Gastrocnemius medialis (tissue), 4 donors: ENCODE data around the gene NOL4L. TPM values are rescaled to one million over a fixed set of nuclear protein-coding genes. Genes with fewer than 3 reads are reported as not detected.

Source experiments
- ATAC-seq, 2 donors: fragments of 150-250 bp; one replicate each; pipeline ENCODE4 v1.9.1; 2016
- DNase-seq, 2 donors: peaks; one replicate each; pipeline ENCODE4 v3.0.0-alpha.2; 2019
- H3K27ac ChIP-seq, 4 donors: fragments of 200-600 bp; sonication (generic); 1 replicate in 1 of 4; 2 replicates in 3 of 4; pipeline ENCODE4 v1.5.1; 2016 to 2018; ENCODE audit warnings: mild to moderate bottlenecking in 2 of 4, moderate library complexity in 1 of 4
- H3K27me3 ChIP-seq, 3 donors: fragments of 200-600 bp; sonication (generic) in 2 of 3; 1 replicate in 1 of 3; 2 replicates in 2 of 3; pipeline versions ENCODE4 v1.5.1 to v1.6.0; 2016 to 2019; ENCODE audit warnings: mild to moderate bottlenecking in 1 of 3, moderate library complexity in 1 of 3
- H3K36me3 ChIP-seq, 2 donors: fragments of 200-600 bp; sonication (generic) in 1 of 2; one replicate each; pipeline ENCODE4 v1.5.1; 2017 to 2018
- H3K4me1 ChIP-seq, 2 donors: fragments of 200-600 bp; sonication (generic) in 1 of 2; one replicate each; pipeline ENCODE4 v1.5.1; 2016 to 2017; ENCODE audit warnings: mild to moderate bottlenecking in 2 of 2
- H3K4me3 ChIP-seq, 4 donors: fragments of 200-600 bp; sonication (generic) in 3 of 4; 1 replicate in 1 of 4; 2 replicates in 3 of 4; pipeline ENCODE4 v1.5.1; 2016 to 2019; ENCODE audit warnings: mild to moderate bottlenecking in 2 of 4
- H3K9me3 ChIP-seq, 3 donors: fragments of 200-600 bp; sonication (generic) in 2 of 3; 1 replicate in 1 of 3; 2 replicates in 2 of 3; pipeline ENCODE4 v1.5.1; 2016 to 2019
- CTCF ChIP-seq, 5 experiments: fragments of 450-650 bp in 3 of 5; fragments of 200-600 bp in 2 of 5; sonication (generic) in 2 of 5; IDR thresholded peaks in 4 of 5; conservative IDR thresholded peaks in 1 of 5; 1 replicate in 4 of 5; 2 replicates in 1 of 5; pipeline ENCODE4 v1.5.1; 2016 to 2019; ENCODE audit warnings: antibody characterized with exemption in 5 of 5, mild to moderate bottlenecking in 3 of 5, moderate library complexity in 3 of 5
- POLR2A ChIP-seq, 2 donors: fragments of 450-650 bp; IDR thresholded peaks; one replicate each; pipeline ENCODE4 v1.6.1; 2017; ENCODE audit warnings: antibody characterized with exemption in 2 of 2, mild to moderate bottlenecking in 2 of 2, moderate library complexity in 2 of 2
- in situ Hi-C, 4 donors: fragments of 200-750 bp; cut with MboI; loops; one replicate each; pipeline versions ENCODE4 v1.15.0 to v1.8.0; 2017; ENCODE audit warnings: low sequenced_read_pairs in 4 of 4
- intact Hi-C: fragments of 100-400 bp; cut with DNase I; formaldehyde crosslinking; loops from one replicate; pipeline ENCODE4 v1.15.1; 2023; ENCODE audit warnings: low total_unique reads
- total RNA-seq, 4 donors: library from RNA; depleted of rRNA; stranded (reverse); fragments of >200 nt; gene quantifications; one replicate each; pipeline versions ENCODE4 v1.1.0 to v1.2.3, GENCODE V29; 2016

NOL4L gene
- total RNA-seq, 4 donors from 2014 or later: 1.4 to 1.9 (median 1.7) TPM

- no peak for DNase-seq
- Histone ChIP-seq H3K4me3 (no peak overlapping the region), H3K4me1 (no peaks in the 10 kb centered on the region), H3K27me3 (peaks cover 0 to 7% (median 2%) of the 10 kb centered on the region in 3 donors), H3K36me3 (no peaks in the 10 kb centered on the region), H3K9me3 (no peaks in the 10 kb centered on the region), H3K27ac (no peak overlapping the region)
- TF ChIP-seq POLR2A (IDR thresholded peaks at IDR 0.05) (no peak), CTCF (IDR thresholded peaks at IDR 0.05 in 4 of 5, conservative IDR thresholded peaks at IDR 0.05 in 1 of 5) (no peak)
- ATAC-seq: no peak
- intact Hi-C loops (no loop called here), in situ Hi-C loops (loop anchor here in 1 of 4 donors (5.0 kb wide), 1 partner anchor 123 kb away; no protein-coding TSS in a partner anchor)
Observed at GRCh38 chr20:32528905-32529670, 56.0 kb downstream of the NOL4L start.

- in situ Hi-C loops (loop anchor here in 1 of 4 donors (5.0 kb wide), 1 partner anchor 124 kb away; no protein-coding TSS in a partner anchor), intact Hi-C loops (no loop called here)
- Histone ChIP-seq H3K36me3 (no peaks in the 10 kb centered on the region), H3K4me1 (no peaks in the 10 kb centered on the region), H3K27ac (no peak overlapping the region), H3K27me3 (peaks cover 0 to 7% (median 2%) of the 10 kb centered on the region in 3 donors), H3K9me3 (no peaks in the 10 kb centered on the region), H3K4me3 (no peak overlapping the region)
- no peak for TF ChIP-seq POLR2A (IDR thresholded peaks at IDR 0.05)
- no peak for DNase-seq
- ATAC-seq: no peak
Observed at GRCh38 chr20:32528171-32528891, 56.8 kb downstream of the NOL4L start.

GRCh38 chr20:32527447-32528055, 57.6 kb downstream of the NOL4L start:
- H3K27me3 ChIP-seq: peaks cover 0 to 7% (median 2%) of the 10 kb centered on the region in 3 donors
- H3K9me3 ChIP-seq: no peaks in the 10 kb centered on the region
- no peak for ATAC-seq
- H3K27ac ChIP-seq: no peak overlapping the region
- no peak for DNase-seq
- intact Hi-C loops (no loop called here), in situ Hi-C loops (loop anchor here in 1 of 4 donors (5.0 kb wide), 1 partner anchor 125 kb away; no protein-coding TSS in a partner anchor)
- H3K4me3 ChIP-seq: no peak overlapping the region
- TF ChIP-seq POLR2A (IDR thresholded peaks at IDR 0.05) (no peak), CTCF (IDR thresholded peaks at IDR 0.05 in 4 of 5, conservative IDR thresholded peaks at IDR 0.05 in 1 of 5) (no peak)
- no peaks in the 10 kb centered on the region for H3K36me3 ChIP-seq
- H3K4me1 ChIP-seq: no peaks in the 10 kb centered on the region

GRCh38 chr20:32527052-32527446, 58.1 kb downstream of the NOL4L start:
- H3K4me3 ChIP-seq: no peak overlapping the region
- H3K9me3 ChIP-seq: no peaks in the 10 kb centered on the region
- TF ChIP-seq POLR2A (IDR thresholded peaks at IDR 0.05) (no peak), CTCF (IDR thresholded peaks at IDR 0.05 in 4 of 5, conservative IDR thresholded peaks at IDR 0.05 in 1 of 5) (no peak)
- no peak for ATAC-seq
- no peaks in the 10 kb centered on the region for H3K4me1 ChIP-seq
- peaks cover 0 to 7% (median 2%) of the 10 kb centered on the region in 3 donors for H3K27me3 ChIP-seq
- no peak for DNase-seq
- in situ Hi-C loops (loop anchor here in 1 of 4 donors (5.0 kb wide), 1 partner anchor 125 kb away; no protein-coding TSS in a partner anchor), intact Hi-C loops (no loop called here)
- H3K36me3 ChIP-seq: no peaks in the 10 kb centered on the region
- H3K27ac ChIP-seq: no peak overlapping the region
